Duodenal mucosa (tissue), 2 donors: ENCODE measurements around the gene ABL1.

Experiments
- H3K27ac ChIP-seq: one replicate; pipeline ENCODE4 v1.7.0; 2013; ENCODE audit warnings: low read depth, low read length
- H3K27me3 ChIP-seq, 2 donors: one replicate each; pipeline ENCODE4 v1.7.0; 2013; ENCODE audit warnings: low read length in 2 of 2, control low read depth in 1 of 2; ENCODE audit not compliant: insufficient read depth in 2 of 2, control insufficient read depth in 1 of 2
- H3K36me3 ChIP-seq, 2 donors: one replicate each; pipeline ENCODE4 v1.7.0; 2013; ENCODE audit warnings: low read length in 2 of 2, control low read depth in 1 of 2; ENCODE audit not compliant: insufficient read depth in 2 of 2, control insufficient read depth in 1 of 2
- H3K4me1 ChIP-seq, 2 donors: one replicate each; pipeline ENCODE4 v1.7.0; 2013; ENCODE audit warnings: low read length in 2 of 2, control low read depth in 1 of 2; ENCODE audit not compliant: insufficient read depth in 2 of 2, control insufficient read depth in 1 of 2
- H3K4me3 ChIP-seq, 2 donors: one replicate each; pipeline ENCODE4 v1.7.0; 2013; ENCODE audit warnings: low read length in 2 of 2, low read depth in 1 of 2
- H3K9ac ChIP-seq, 2 donors: one replicate each; pipeline ENCODE4 v1.7.0; 2013; ENCODE audit warnings: low read length in 2 of 2, low read depth in 1 of 2
- H3K9me3 ChIP-seq, 2 donors: one replicate each; pipeline ENCODE4 v1.7.0; 2013; ENCODE audit warnings: low read length in 2 of 2, control low read depth in 1 of 2; ENCODE audit not compliant: control insufficient read depth in 1 of 2

The ABL1 gene

GRCh38 chr9:130849356-130849755 is 14.3 kb downstream of the ABL1 start:
- no peak overlapping the region for H3K27ac ChIP-seq
- H3K4me3 ChIP-seq: no peak overlapping the region
- H3K4me1 ChIP-seq: no peaks in the 10 kb centered on the region
- no peaks in the 10 kb centered on the region for H3K27me3 ChIP-seq
- H3K9me3 ChIP-seq: no peaks in the 10 kb centered on the region
- H3K9ac ChIP-seq: no peak overlapping the region
- H3K36me3 ChIP-seq: peaks cover 5 to 6% of the 10 kb centered on the region in 2 donors

- H3K36me3 ChIP-seq: peaks cover 27 to 31% of the 10 kb centered on the region in 2 donors
- H3K4me1 ChIP-seq: no peaks in the 10 kb centered on the region
- no peak overlapping the region for H3K9ac ChIP-seq
- no peak overlapping the region for H3K4me3 ChIP-seq
- no peak overlapping the region for H3K27ac ChIP-seq
- H3K9me3 ChIP-seq: no peaks in the 10 kb centered on the region
- no peaks in the 10 kb centered on the region for H3K27me3 ChIP-seq
These were observed 17.7 kb downstream of the ABL1 start for GRCh38 chr9:130852801-130853200.

GRCh38 chr9:130854092-130854491 is 19.0 kb downstream of the ABL1 start:
- Histone ChIP-seq H3K4me1 (no peaks in the 10 kb centered on the region), H3K4me3 (no peak overlapping the region), H3K9ac (no peak overlapping the region), H3K36me3 (peaks cover 27 to 38% of the 10 kb centered on the region in 2 donors), H3K27me3 (no peaks in the 10 kb centered on the region), H3K27ac (no peak overlapping the region), H3K9me3 (no peaks in the 10 kb centered on the region)

- Histone ChIP-seq H3K27me3 (no peaks in the 10 kb centered on the region), H3K27ac (no peak overlapping the region), H3K4me3 (no peak overlapping the region), H3K9ac (no peak overlapping the region), H3K4me1 (no peaks in the 10 kb centered on the region), H3K36me3 (peaks cover 27 to 43% of the 10 kb centered on the region in 2 donors), H3K9me3 (no peaks in the 10 kb centered on the region)
These were observed 19.8 kb downstream of the ABL1 start for GRCh38 chr9:130854835-130855234.

- H3K36me3 ChIP-seq: peaks cover 27 to 44% of the 10 kb centered on the region in 2 donors
- H3K9ac ChIP-seq: no peak overlapping the region
- no peaks in the 10 kb centered on the region for H3K9me3 ChIP-seq
- no peaks in the 10 kb centered on the region for H3K27me3 ChIP-seq
- H3K4me1 ChIP-seq: peaks cover 11 to 12% of the 10 kb centered on the region in 2 donors
- H3K4me3 ChIP-seq: no peak overlapping the region
- no peak overlapping the region for H3K27ac ChIP-seq
These were observed 21.4 kb downstream of the ABL1 start for GRCh38 chr9:130856474-130856873.

GRCh38 chr9:130857864-130858738 is 23.0 kb downstream of the ABL1 start:
- no peaks in the 10 kb centered on the region for H3K9me3 ChIP-seq
- peaks cover 13 to 15% of the 10 kb centered on the region in 2 donors for H3K4me1 ChIP-seq
- H3K36me3 ChIP-seq: peaks cover 32 to 53% of the 10 kb centered on the region in 2 donors
- no peak overlapping the region for H3K4me3 ChIP-seq
- H3K27ac ChIP-seq: no peak overlapping the region
- no peak overlapping the region for H3K9ac ChIP-seq
- no peaks in the 10 kb centered on the region for H3K27me3 ChIP-seq

GRCh38 chr9:130858739-130859705 is 24.0 kb downstream of the ABL1 start:
- no peak overlapping the region for H3K9ac ChIP-seq

GRCh38 chr9:130860458-130861316 is 25.6 kb downstream of the ABL1 start:
- peak overlapping the region; percentile 11 for H3K27ac ChIP-seq
- H3K9me3 ChIP-seq: no peaks in the 10 kb centered on the region
- H3K27me3 ChIP-seq: no peaks in the 10 kb centered on the region
- no peak overlapping the region for H3K9ac ChIP-seq
- H3K4me1 ChIP-seq: peaks cover 15% of the 10 kb centered on the region in 2 donors
- H3K36me3 ChIP-seq: peaks cover 24 to 47% of the 10 kb centered on the region in 2 donors
- no peak overlapping the region for H3K4me3 ChIP-seq

More at GRCh38 chr9:130858739-130859705, 24.0 kb downstream of the ABL1 start:
- no peaks in the 10 kb centered on the region for H3K9me3 ChIP-seq
- H3K4me3 ChIP-seq: no peak overlapping the region
- no peak overlapping the region for H3K27ac ChIP-seq
- peaks cover 15% of the 10 kb centered on the region in 2 donors for H3K4me1 ChIP-seq
- H3K27me3 ChIP-seq: no peaks in the 10 kb centered on the region
- peaks cover 30 to 53% of the 10 kb centered on the region in 2 donors for H3K36me3 ChIP-seq

GRCh38 chr9:130861372-130862180 is 26.5 kb downstream of the ABL1 start:
- peaks cover 19 to 42% of the 10 kb centered on the region in 2 donors for H3K36me3 ChIP-seq
- H3K27me3 ChIP-seq: no peaks in the 10 kb centered on the region
- H3K27ac ChIP-seq: no peak overlapping the region
- H3K4me3 ChIP-seq: no peak overlapping the region
- H3K9me3 ChIP-seq: no peaks in the 10 kb centered on the region
- H3K4me1 ChIP-seq: peaks cover 15% of the 10 kb centered on the region in 2 donors
- no peak overlapping the region for H3K9ac ChIP-seq
